HFF-Myc (cell line): ENCODE results near the gene FES.

ENCODE experiments used
- DNase-seq: peaks from one replicate; pipeline ENCODE4 v3.0.0-alpha.2; 2011; ENCODE audit warnings: low read depth; ENCODE audit errors: extremely low read depth
- H3K4me3 ChIP-seq: replicated peaks from 2 replicates; pipeline ENCODE4 v1.5.1; 2011; ENCODE audit warnings: low read depth, mild to moderate bottlenecking, control low read depth, low read length
- TF ChIP-seq, protein P1 (sequence below): IDR thresholded peaks from 2 replicates; pipeline ENCODE4 v1.5.1; 2012; ENCODE audit warnings: mild to moderate bottlenecking, low read depth, low read length, control low read depth; ENCODE audit errors: missing control alignments

Gene FES

DNA sequence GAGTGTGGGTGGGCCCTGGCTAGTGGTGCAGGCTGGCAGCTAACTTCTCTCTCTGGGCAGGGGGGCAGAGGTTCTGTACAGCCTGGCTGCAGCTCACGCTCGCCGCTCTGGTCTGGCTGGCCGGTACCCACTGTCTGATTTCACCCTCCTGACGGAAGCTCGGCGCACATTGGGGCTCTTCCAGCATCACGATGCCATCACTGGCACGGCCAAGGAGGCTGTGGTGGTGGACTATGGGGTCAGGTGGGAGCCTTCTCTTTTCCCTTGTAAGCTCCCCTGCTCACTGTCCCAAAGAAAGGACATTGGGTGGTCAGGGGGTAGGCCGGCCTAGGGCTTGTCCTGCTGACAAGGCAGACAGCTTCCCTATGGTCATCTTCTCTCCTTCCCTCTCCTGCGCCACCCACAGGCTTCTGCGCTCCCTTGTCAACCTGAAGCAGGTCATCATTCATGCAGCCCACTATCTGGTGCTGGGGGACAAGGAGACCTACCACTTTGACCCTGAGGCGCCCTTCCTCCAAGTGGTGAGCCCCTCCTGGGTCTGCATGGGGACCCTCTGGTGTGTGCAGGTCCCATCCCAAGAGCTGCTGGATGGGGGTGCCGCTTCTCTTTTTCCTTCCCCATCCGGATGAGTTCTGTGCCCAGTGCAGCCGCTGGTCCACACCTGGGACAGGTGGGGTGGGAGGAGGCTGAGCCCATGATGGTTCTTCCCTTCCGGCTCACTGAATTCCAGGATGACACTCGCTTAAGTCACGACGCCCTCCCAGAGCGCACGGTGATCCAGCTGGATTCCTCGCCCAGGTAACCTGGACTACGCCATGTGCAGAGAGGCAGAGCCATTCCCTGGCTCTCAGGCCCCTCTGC is 26.4 kb downstream of the FES start:
- TF ChIP-seq, protein P1, sequence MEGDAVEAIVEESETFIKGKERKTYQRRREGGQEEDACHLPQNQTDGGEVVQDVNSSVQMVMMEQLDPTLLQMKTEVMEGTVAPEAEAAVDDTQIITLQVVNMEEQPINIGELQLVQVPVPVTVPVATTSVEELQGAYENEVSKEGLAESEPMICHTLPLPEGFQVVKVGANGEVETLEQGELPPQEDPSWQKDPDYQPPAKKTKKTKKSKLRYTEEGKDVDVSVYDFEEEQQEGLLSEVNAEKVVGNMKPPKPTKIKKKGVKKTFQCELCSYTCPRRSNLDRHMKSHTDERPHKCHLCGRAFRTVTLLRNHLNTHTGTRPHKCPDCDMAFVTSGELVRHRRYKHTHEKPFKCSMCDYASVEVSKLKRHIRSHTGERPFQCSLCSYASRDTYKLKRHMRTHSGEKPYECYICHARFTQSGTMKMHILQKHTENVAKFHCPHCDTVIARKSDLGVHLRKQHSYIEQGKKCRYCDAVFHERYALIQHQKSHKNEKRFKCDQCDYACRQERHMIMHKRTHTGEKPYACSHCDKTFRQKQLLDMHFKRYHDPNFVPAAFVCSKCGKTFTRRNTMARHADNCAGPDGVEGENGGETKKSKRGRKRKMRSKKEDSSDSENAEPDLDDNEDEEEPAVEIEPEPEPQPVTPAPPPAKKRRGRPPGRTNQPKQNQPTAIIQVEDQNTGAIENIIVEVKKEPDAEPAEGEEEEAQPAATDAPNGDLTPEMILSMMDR, result no peak
- H3K4me3 ChIP-seq, result no peak overlapping the region
- DNase-seq, result no peak

DNA sequence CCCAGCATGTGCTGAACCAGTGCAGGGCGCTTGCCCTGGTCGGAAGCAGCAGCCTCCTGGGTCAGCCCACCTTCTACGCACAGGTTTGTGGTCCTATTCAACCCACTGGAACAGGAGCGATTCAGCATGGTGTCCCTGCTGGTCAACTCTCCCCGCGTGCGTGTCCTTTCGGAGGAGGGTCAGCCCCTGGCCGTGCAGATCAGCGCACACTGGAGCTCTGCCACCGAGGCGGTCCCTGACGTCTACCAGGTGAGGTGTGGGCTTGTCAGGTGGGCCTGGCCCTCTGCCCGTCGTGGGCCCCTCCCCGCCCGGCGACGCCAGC is 27.0 kb downstream of the FES start:
- TF ChIP-seq, protein P1, result no peak

DNA sequence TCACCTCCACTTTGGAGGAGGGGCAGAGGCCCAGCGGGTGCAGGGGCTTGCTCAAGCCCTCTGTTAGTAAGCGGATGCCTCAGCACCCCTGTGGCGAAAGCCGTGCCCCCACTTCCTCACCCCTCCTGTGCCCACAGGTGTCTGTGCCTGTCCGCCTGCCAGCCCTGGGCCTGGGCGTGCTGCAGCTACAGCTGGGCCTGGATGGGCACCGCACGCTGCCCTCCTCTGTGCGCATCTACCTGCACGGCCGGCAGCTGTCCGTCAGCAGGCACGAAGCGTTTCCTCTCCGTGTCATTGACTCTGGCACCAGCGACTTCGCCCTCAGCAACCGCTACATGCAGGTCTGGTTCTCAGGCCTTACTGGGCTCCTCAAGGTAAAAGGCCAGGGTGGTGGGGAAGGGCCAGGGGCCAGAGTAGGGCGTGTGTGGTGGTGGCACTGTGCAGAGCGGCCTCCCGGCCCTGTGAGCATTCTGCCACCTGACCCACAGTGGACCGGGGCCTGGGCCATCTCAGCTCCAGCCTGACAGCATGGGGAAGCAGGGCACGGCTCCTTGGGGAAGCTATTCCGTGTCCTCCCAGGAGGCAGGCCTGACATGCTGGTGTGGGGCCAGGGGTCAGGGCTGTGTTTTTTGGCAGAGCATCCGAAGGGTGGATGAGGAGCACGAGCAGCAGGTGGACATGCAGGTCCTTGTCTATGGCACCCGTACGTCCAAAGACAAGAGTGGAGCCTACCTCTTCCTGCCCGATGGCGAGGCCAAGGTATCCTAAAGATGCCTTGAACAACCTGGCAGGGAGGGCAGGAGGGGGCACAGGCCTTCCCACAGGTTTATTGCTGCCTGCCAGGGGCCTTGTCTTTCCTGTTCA is 27.8 kb downstream of the FES start:
- TF ChIP-seq, protein P1, result no peak

More for the DNA sequence above, 27.0 kb downstream of the FES start:
- no peak for DNase-seq
- H3K4me3 ChIP-seq, result no peak overlapping the region

DNA sequence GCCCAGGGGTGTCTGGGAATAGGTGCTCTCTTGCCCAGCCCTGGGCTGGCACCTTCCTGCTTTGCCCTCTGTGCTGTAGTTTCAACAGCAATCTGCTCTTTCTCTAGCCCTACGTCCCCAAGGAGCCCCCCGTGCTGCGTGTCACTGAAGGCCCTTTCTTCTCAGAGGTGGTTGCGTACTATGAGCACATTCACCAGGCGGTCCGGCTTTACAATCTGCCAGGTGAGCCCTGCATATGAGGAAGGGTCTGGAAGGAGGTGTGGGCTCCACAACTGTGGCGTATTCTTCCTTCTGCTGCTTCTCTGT is 28.4 kb downstream of the FES start:
- no peak for DNase-seq
- H3K4me3 ChIP-seq, result no peak overlapping the region
- TF ChIP-seq, protein P1, result no peak

More for the DNA sequence above, 27.8 kb downstream of the FES start:
- H3K4me3 ChIP-seq, result no peak overlapping the region
- no peak for DNase-seq

DNA sequence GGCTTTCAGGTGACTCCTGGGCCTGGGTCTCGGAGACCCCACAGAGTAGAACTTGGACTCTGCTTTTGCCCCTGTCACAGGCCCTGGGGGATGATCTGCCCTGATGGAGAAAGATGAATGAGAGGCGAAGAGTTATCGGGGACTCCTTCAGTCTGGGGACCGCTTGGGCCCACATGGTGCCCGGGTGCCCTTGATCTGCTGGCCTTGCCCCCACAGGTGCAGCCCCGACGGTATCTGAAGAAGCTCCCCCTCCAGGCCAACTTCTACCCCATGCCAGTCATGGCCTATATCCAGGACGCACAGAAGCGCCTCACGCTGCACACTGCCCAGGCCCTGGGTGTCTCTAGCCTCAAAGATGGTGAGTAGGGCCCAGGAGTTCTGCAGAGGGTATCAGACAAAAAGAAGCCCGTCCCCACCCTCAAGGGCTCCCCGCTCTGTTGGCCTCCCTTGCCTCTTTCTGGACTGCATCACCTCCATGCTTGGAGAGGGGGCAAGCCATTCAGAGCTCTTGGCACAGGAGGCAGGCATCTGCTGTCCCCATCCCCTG is 29.2 kb downstream of the FES start:
- TF ChIP-seq, protein P1, result no peak
- H3K4me3 ChIP-seq, result no peak overlapping the region
- DNase-seq, result no peak

DNA sequence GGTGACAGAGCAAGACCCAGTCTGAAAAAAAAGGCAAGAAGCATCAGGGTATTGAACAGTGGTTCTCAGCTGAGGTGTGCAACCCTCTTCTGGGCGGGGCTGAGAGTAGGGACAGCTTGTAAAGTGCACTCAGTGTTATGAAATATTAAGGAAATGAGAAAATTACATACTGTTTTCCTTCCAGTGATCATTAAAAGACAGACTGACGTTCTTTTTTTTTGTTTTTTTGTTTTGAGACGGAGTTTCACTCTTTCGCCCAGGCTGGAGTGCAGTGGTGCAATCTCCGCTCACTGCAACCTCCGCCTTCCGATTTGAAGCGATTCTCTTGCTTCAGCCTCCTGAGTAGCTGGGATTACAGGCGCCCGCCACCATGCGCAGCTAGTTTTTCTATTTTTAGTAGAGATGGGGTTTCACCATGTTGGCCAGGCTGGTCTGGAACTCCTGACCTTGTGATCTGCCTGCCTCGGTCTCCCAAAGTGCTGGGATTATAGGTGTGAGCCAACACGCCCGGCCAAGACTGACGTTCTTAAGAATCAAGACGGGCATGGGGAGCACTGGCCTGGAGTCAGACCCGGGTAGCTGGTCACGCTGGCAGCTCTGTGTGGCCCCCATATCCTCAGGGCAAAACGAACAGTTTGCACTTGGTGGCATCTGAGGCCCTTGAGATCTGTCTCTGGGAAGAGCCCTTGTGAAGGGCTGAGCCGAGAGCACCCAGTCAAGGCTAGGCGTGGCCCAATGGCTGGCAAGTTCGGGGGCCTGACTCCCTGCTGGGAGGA is 30.2 kb downstream of the FES start:
- no peak for DNase-seq
- TF ChIP-seq, protein P1, result no peak
- no peak overlapping the region for H3K4me3 ChIP-seq
